ENCODE data around the gene KRT40.
"Not testable (repeated sequence)": the region's sequence is repeated elsewhere in the genome, so short reads cannot be mapped to it uniquely, and the experiment has no call there.

KRT40 gene

DNA sequence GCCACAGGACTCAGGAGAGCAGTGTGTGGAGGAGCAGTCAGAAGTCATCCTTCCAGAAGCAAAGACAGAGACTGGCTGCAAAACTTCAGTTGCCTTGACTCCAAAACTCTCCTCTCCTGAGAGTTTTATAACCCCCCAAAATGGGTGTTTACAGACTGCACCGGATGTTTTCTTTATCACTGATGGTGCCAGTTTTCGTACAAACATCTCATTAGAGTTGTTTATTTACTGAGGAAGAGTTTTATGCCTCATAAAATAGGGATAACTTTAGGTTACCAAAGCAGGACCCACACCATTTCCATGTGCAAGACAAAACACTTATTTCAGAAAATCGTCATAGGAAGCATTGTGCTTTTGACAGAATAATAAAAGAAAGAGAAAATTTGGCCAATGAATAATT lies at the start of gene KRT40:
TSS of gene KRT40 (minus strand) at position 101 of the 400 bp plus-strand sequence. CDS start at position 48, 53 bp downstream.
- no peak for DNase-seq (ENCODE audit: low read depth, low spot score)

DNA sequence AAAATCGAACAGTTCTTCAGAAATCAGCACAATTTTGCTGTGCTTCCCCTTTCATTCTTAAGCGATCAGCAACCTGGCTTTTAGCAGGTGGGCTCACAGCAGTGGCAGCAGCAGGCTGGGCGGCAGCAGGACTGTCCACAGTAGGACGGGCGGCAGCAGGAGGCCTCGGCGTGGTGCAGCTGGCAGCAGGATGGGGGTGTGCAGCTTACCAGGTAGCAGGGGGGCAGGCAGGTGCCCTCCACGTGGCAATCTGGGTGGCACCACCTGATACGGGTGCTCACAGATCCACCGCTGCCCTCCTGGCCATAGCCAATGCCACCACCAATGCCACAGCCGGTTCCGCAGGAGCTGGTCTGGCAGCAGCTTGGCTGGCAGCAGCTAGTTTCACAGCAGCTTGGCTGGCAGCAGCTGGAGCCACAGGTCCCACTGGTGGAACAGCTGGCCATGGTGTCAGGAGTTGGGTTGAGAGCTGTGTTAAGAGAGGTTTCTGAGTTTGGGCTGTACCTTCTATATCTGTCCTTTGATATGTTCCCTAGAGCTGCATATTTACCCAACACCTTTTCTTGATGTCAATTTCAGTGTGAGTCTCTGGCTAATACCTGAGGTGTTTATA lies 45.6 kb upstream of the KRT40 start, which contains the start of gene KRTAP1-4:
TSS of gene KRTAP1-4 (minus strand) at position 563 of the 613 bp plus-strand sequence. CDS start at position 446, 117 bp downstream.
- DNase-seq (ENCODE audit: low read depth, low spot score), result no peak

DNA sequence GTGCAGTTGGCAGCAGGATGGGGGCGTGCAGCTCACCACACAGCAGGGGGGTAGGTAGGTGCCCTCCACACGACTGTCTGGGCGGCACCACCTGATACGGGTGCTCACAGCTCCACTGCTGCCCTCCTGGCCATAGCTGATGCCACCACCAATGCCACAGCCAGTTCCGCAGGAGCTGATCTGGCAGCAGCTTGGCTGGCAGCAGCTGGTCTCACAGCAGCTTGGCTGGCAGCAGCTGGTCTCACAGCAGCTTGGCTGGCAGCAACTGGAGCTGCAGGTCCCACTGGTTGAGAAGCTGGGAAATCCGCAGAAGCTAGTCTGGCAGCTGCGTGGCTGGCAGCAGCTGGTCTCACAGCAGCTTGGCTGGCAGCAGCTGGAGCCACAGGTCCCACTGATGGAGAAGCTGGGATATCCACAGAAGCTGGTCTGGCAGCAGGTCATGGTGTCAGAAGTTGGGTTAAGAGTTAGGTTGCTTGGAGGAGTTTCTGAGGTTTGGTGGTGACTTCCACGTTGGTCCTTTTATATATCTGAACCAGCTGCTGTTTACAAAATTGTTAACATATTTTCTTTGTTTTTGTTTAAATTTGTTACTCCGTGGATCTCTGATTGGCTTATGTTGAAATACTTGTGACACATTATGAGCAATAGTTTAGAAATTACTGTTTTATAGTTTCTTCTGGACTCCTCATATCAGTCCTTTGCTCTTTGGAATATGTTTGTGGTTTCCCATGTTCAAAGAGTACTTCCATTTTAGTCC lies 42.8 kb upstream of the KRT40 start, which contains the start of gene KRTAP1-5:
TSS of gene KRTAP1-5 (minus strand) at position 494 of the 757 bp plus-strand sequence. CDS start at position 441, 53 bp downstream.
- no peak for DNase-seq (ENCODE audit: low read depth, low spot score)

DNA sequence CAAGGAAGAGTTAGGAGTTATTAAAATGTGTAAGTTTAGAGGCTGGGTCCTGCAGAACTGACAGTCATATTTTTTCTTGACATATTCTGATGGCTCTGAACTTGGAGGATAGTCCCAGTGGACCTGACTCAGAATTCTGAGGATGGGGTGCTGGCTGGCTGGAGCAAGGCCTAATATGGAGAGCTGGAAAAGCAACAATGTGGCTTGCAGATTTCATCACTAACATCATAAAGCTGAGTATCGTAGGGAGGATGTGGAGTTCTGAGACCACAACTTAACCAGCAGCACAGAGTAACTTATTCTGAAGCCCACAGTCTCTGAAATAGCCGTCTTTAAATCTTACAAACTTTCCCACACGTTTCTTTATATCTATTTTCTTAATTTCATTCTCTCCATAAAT lies 40.6 kb upstream of the KRT40 start:
- DNase-seq (ENCODE audit: low read depth, low spot score), result no peak

DNA sequence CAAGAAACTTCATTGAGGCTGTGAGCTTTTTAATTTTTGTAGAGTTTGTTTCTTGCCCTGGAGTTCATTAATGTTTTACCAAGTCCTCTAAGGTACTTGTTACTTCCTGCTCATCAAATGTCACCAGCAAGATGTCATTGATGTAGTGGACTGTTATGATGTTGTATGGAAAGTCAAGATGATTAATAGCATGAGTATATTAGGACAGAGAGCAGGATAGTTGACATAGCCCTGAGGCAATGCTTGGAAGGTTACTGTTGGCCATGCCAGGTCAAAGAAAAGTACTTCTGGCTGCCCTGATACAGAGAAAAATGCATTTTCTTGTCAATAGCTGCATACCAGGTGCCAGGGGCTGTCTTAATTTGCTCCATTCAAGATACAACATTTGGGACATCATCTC lies 36.2 kb upstream of the KRT40 start:
- no peak for DNase-seq (ENCODE audit: low read depth, low spot score)

DNA sequence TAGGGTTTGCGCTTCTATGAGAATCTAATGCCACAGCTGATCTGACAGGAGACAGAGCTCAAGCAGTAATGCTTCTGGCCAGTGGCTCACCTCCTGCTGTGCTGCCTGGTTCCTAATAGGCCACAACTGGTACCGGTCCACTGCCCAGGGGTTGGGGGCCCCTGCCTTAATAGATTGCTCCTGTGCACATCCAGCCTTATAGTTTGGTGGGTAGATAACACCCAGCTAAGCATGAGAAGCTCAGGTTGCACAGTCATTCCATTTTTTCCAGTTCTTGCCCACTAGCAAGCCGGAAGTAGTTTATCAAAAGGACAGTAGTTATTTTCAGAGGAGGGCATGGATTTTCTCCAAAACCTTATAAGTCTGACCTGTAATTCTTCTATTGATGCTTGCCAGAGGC lies 35.3 kb upstream of the KRT40 start:
- DNase-seq (ENCODE audit: low read depth, low spot score), result no peak

DNA sequence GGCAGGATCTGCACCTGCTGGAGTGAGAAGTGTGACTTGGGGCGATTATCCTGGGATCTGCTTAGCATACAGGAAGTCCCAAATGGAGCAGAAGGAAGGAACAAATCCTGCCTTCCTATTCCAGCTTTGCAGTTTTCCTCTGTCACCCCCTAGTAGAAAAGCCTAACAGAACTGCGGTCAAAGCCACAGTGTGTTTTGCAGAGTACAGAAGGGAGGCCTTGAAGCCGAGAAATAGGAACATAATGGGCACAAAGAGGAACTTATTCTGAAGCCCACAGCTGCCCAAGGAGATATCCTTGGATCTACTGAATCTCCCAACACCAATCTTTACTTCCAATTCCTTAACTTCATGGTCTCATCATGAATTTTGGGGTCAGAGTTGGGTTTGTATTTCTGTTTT lies 34.4 kb upstream of the KRT40 start:
- no peak for DNase-seq (ENCODE audit: low read depth, low spot score)

DNA sequence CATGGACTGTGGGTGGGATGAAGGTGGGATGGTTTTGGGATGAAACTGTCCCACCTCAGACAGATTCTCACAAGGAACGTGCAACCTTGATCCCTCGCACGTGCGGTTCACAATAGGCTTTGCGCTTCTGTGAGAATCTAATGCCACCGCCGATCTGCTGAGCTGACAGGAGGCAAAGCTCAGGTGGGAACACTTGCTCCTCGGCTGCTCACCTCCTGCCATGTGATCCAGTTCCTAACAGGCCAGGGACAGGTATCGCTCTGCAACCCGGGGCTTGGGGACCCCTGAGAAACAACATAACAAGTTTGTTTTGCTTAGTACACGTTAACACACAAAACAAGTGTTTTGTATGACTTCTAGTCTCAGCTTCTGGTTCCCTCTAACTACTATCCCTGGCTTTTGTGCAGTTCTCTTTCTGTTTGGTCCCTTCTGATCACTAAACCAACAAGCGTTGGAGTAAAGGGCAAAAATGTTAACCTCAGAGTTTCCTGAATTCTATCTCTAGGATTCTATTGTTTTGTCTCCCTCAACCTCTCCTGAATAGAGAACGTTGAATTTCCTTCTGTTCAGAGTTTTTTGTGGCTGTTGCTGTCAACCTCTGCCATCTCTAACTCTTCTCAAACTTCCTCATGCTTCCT lies 32.6 kb upstream of the KRT40 start:
- no peak for DNase-seq (ENCODE audit: low read depth, low spot score)

DNA sequence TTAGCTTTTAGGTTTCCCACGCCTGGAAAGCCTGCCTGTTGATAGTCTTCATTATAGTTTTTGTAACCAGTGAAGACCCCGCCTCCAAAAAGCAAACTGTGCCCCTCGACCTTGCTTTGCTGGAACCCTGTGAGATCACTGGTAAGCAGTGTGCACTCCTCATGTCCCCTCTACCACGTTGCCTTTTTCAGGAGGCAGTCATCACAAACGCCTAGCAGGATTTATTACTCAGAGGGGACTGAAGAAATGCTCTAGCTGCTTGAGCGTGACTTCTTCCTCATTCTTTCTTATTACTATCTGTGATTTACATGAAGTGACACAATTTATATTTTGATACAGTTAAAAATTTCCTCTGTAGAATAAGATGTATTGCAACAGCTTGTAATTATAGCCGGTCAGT lies 31.3 kb upstream of the KRT40 start:
- DNase-seq (ENCODE audit: low read depth, low spot score), result no peak

DNA sequence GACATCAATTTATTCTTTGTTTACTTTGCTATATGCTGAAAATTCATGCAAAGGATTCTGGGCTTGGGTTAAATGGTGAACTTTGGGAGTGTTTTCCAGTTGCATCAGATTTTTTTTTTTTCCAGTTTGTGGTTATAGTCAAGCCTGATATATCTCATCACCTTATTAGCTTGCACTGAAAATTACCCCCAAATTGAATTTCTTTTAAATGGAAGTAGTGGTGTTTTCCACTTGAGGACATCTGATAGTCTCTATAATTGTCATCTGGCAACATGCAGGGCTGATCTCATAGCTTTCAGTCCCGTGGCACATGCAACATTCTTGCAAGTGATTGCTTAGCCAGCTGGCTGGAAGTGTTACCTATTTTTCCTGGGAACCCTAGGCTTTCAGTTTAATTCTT lies 29.5 kb upstream of the KRT40 start:
- DNase-seq (ENCODE audit: low read depth, low spot score), result no peak

DNA sequence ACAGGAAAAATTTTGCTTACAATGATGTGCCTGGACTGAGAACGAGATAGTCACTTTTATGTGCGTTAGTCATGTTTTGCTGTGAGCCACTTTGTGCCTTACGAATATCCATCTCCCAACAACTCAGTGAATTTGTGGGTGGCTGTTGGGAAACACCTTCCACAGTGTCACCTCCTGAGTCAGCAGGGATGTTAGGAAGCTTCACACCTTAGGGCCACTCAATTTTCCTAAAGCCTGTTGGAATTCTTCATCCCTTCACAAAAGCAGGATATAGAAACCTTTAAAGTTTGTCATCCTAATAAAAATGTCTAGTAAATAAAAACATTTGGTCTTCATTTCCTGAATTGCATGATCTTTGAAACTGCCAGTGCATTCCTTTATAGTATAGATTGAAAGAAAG lies 29.1 kb upstream of the KRT40 start:
- no peak for DNase-seq (ENCODE audit: low read depth, low spot score)

DNA sequence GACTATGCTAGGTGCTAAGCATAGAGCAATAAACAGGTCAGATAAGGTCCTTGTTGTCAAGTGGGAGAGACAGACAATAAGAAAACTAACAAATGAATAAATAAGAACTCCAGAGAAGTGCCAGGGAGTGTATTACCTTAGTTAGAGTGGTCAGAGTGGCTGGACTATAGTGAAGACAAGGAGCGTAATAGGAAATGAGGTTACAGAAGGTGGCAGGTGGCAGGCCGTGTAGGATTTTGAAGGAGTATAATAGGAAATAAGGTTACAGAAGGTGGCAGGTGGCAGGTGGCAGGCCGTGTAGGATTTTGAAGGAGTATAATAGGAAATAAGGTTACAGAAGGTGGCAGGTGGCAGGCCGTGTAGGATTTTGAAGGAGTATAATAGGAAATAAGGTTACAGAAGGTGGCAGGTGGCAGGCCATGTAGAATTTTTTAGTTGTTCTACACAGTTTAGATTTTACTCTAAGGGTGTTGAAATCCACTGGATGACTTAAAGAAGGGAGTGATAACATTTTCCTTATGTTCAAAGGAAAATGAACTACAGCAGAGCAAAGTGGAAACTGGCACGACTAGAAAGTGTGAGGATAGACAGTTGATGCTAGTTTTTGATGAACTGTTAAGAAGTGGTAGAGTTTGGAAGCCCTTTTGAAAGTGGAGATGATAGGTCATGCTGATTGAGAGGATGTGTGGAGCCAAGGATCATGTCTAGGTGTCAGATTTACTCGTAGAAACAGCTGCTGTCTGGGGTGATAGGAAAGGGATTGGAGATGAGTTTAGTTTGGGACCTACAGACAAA lies 28.4 kb upstream of the KRT40 start:
- no peak for DNase-seq (ENCODE audit: low read depth, low spot score)

DNA sequence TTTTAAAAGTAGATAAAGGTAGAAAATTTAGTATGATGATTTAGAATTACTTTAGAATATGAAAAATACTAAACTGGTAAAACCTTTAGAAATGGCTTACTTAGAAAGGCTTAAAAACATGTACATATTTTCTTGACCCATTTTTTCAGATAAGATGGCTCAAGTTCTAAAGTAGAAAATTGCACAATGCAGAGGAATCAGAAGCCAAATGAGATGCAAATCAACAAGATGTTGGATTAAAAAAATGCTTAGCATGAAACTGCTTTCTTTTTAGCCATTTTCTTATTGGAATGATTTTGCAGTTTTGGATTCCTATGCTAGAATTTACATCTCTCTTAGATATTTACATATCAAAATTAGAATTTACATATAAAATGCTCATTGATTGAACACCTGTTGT lies 26.3 kb upstream of the KRT40 start:
- DNase-seq (ENCODE audit: low read depth, low spot score), result no peak

DNA sequence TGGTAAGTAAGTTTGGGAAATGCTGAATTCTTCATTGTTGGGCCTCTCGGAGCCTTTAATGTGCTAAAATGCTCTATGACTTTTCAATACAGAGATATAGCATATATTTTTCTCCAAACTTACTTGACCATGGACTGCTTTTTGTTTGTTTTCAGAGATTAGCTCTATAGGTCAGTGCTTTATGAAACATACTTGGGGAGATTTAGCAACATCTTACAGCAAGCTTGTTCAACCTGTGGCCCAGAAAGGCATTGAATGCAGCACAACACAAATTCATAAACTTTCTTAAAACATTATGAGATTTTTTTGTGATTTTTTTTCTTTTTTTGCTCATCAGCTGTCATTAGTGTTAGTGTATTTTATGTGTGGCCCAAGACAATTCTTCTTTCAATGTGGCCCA lies 25.8 kb upstream of the KRT40 start:
- DNase-seq (ENCODE audit: low read depth, low spot score), result no peak

DNA sequence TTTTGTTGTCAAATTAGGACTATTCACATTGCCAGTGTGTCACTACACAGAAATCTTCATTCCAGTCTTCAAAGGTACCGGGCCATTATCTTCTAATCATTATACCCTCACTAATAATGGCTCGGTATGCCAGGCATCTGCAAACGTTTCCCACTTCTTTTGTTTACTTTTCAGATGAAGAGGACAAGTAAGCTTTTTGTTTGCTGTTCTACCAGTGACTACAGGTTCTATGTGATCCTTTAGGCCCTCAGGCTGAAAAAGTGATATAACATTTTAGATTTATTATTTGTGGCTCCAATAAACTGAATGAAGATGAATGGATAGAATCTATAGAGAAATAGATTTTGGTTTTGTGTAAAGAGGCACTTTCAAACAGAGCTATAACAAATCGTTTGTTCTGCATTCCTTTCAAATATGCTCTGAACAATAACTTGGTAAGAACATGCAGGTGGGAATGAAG lies 25.2 kb upstream of the KRT40 start:
- no peak for DNase-seq (ENCODE audit: low read depth, low spot score)

DNA sequence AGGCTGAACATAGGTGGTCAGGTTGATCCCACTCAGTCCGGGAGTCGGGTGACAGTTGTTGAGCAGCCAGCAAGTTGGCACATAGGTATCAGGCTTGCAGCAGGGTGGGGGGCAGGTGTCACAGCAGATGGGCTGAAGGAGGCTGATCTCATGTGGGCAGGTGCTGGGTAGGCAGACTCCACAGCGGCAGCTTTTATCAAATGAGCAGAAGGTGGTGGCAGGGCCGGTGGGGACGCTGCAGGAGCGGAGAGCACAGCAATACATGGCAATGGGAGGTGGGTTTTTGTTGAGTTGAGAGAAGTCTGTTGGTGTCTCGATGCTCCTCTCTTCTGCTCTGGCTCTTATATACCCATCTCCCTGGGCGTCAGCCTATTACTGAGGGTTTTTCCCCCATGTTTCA lies 24.7 kb upstream of the KRT40 start, which contains the start of gene KRTAP3-1:
TSS of gene KRTAP3-1 (minus strand) at position 318 of the 400 bp plus-strand sequence. CDS start at position 264, 54 bp downstream.
- DNase-seq (ENCODE audit: low read depth, low spot score), result no peak

DNA sequence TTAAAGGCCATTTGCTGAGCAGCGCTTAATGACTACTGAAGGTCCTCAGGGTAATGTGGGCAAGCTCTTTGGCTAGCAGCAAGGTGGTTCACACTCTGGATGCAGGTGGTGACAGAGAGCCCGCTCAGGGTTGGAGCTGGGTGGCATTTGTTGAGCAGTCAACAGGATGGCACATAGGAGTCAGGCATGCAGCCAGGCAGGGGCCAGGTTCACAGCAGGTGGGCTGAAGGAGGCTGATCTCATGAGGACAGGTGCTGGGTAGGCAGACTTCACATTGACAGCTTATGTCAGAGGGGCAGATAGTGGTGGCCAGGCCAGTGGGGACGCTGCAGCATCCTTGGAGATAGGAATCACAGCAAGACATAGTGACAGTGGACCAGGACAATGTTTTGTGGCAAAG lies 20.3 kb upstream of the KRT40 start:
- no peak for DNase-seq (ENCODE audit: low read depth, low spot score)

DNA sequence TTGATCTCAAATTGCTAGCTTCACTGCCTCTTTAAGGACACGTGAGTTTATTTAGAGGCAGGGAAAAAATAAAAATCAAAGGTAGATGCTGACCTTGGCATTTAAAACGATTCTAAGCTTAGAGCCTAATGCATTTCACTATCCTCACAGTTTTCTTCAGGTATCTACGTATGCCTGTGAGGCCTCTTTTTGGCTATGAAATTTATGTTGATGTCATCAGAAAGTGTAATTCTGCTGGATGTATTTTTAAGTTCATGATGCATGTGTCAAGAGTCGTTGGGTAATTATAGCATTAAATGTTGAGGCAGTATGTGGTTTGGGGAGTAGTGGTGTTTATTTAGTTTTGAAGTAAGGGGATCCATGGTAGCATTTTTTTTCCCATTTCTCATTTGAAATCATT lies 19.8 kb upstream of the KRT40 start:
- DNase-seq (ENCODE audit: low read depth, low spot score), result no peak

DNA sequence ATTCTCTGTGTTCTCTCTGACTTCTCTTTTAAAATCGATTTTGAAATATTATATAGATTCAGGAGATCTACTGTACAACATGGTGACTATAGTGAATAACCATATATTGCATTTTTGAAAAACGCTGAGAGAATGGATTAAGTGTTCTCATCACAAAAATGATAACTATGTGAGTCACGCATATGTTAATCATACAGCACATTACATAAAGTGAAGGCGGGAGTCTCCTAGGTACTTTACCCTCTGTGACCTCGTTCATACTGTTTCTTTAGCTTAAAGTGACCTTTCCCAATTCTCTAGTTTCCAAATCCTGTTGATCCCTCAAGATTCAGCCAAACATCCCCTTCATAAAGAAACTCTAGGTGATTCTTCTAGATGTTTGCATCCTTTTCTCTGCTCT lies 18.7 kb upstream of the KRT40 start:
- DNase-seq (ENCODE audit: low read depth, low spot score), result no peak

DNA sequence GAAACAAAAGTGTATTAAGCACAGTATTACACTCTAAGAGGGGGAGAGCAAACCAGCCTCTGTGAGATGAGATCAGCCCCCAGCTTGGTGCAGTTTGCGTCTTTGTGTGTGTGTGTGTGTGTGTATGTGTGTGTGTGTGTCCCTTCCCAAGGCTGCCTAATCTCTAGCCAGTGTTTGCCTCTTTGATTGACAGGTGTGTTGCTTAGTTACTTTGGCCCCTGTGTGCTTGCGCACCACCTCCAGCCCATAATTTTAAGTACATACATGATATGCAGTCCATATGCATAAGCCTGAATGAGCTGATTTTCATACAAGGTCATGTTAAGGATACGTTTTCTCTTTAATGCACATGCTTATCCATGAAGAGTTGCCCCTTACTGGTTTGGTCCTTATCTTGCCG lies 17.7 kb upstream of the KRT40 start:
- DNase-seq (ENCODE audit: low read depth, low spot score), result no peak

DNA sequence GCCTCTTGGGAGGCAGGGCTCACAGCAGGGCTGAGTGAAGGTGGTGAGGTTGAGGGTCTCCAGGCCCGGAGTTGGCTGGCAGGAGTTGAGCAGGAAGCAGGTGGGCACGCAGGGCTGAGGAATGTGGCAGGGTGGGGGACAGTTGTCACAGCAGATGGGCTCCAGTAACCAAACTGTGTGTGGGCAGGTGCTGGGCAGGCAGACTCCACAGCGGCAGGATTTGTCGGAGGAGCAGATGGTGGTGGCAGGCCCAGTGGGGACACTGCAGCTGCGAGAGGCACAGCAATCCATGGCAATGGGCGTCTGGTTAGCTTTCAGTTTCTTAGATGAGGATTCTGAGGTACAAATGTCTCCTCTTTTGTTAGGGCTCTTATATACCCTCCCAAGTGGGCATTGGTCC lies 15.4 kb upstream of the KRT40 start, which contains the start of gene KRTAP3-2:
TSS of gene KRTAP3-2 (minus strand) at position 344 of the 400 bp plus-strand sequence. CDS start at position 291, 53 bp downstream.
- DNase-seq (ENCODE audit: low read depth, low spot score), result not testable (repeated sequence)

DNA sequence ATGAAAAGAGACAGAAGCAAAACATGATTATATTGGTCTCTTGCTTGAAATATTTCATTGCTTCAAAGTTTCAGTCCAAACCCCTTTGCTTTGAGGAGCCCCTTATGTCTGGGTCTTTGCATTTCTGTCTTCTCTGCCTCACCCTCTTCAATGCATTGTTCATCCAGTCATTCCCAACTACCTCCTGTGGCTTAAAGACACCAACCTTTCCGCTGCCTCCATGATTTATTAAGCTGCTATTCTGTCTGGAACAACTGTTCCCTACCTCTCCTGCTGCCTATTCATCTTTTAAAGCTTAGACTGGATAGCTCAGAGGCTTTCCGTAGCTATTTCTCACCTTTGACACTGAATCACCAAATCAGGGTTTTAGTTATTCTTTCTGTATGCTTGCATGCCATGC lies 13.2 kb upstream of the KRT40 start:
- DNase-seq (ENCODE audit: low read depth, low spot score), result no peak

Measured in brain pericyte (primary cell).